ENCODE measurements around the gene CA12.

CA12 gene

DNA sequence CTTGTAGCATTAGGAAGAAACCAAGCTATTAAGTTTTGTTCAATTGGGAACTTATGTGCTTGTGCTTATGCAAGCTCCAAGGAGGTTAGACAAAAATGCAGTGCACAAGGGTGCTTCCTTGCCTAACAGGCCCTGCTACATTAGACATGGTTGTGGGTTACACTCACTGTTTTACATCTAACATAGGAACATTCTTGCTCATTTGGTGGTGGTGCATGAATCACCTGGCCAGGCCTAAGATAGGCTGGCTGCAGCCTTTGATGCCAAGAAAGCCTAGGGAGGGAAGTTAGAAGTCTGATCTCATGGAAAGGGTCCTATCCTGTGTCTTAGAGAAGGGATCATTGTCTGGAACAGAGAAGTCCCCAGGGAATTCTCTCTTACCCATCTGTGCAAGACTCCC is 43.5 kb downstream of the CA12 start:
- Histone ChIP-seq H4K20me1 (ENCODE audit: insufficient read depth, low read length, poor library complexity, severe bottlenecking) (no peaks in the 10 kb centered on the region), H3K4me2 (ENCODE audit: low read depth, low read length, poor library complexity, severe bottlenecking) (no peak overlapping the region), H3K27me3 (ENCODE audit: insufficient read depth, low read length, poor library complexity, severe bottlenecking) (no peaks in the 10 kb centered on the region), H3K9ac (ENCODE audit: low read depth, low read length, poor library complexity, severe bottlenecking) (no peak overlapping the region), H3K9me2 (replicated peaks; ENCODE audit: low read depth, low read length) (no peaks in the 10 kb centered on the region), H3K36me3 (ENCODE audit: insufficient read depth, low read length) (no peaks in the 10 kb centered on the region), H3F3A (ENCODE audit: low read depth) (no peaks in the 10 kb centered on the region), H3K9me3 (ENCODE audit: insufficient read depth, low read depth, low read length) (no peaks in the 10 kb centered on the region), H3K4me1 (ENCODE audit: insufficient read depth, low read length, poor library complexity, severe bottlenecking) (peaks cover 7% of the 10 kb centered on the region), H2AFZ (ENCODE audit: low read length) (no peak overlapping the region), H3K79me2 (ENCODE audit: insufficient read depth, low read length) (no peaks in the 10 kb centered on the region), H3K4me3 (ENCODE audit: low read length, poor library complexity, severe bottlenecking) (no peak overlapping the region)
- TF ChIP-seq, protein P1, sequence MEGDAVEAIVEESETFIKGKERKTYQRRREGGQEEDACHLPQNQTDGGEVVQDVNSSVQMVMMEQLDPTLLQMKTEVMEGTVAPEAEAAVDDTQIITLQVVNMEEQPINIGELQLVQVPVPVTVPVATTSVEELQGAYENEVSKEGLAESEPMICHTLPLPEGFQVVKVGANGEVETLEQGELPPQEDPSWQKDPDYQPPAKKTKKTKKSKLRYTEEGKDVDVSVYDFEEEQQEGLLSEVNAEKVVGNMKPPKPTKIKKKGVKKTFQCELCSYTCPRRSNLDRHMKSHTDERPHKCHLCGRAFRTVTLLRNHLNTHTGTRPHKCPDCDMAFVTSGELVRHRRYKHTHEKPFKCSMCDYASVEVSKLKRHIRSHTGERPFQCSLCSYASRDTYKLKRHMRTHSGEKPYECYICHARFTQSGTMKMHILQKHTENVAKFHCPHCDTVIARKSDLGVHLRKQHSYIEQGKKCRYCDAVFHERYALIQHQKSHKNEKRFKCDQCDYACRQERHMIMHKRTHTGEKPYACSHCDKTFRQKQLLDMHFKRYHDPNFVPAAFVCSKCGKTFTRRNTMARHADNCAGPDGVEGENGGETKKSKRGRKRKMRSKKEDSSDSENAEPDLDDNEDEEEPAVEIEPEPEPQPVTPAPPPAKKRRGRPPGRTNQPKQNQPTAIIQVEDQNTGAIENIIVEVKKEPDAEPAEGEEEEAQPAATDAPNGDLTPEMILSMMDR (conservative IDR thresholded peaks at IDR 0.05; ENCODE audit: low read length): no peak
- TF ChIP-seq EZH2phosphoT487 (IDR thresholded peaks at IDR 0.05; ENCODE audit: borderline replicate concordance): no peak

DNA sequence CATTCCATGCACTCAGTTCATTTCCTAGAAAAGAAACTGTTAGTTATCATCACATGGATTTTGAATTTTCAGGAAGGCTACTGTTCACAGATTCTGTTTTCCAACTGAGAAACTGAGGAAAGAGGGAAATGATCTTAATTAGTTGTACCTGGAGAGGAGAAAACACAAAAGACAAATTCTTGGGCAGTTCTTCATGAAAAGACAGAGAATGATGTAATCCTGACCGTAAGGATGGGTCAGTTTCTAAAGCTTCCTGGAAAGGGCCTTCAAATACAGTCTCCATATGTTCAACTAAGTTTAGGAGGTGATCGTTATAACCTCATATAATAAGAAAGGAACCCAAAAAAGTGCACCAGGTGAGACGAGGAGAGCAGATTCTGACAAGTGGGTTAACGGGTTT is 44.6 kb downstream of the CA12 start:
- Histone ChIP-seq H3F3A (ENCODE audit: low read depth) (no peaks in the 10 kb centered on the region), H3K79me2 (ENCODE audit: insufficient read depth, low read length) (no peaks in the 10 kb centered on the region), H4K20me1 (ENCODE audit: insufficient read depth, low read length, poor library complexity, severe bottlenecking) (no peaks in the 10 kb centered on the region), H3K9me3 (ENCODE audit: insufficient read depth, low read depth, low read length) (no peaks in the 10 kb centered on the region), H3K27me3 (ENCODE audit: insufficient read depth, low read length, poor library complexity, severe bottlenecking) (no peaks in the 10 kb centered on the region), H3K4me3 (ENCODE audit: low read length, poor library complexity, severe bottlenecking) (no peak overlapping the region), H3K4me1 (ENCODE audit: insufficient read depth, low read length, poor library complexity, severe bottlenecking) (peaks cover 5% of the 10 kb centered on the region), H3K9me2 (replicated peaks; ENCODE audit: low read depth, low read length) (no peaks in the 10 kb centered on the region), H3K9ac (ENCODE audit: low read depth, low read length, poor library complexity, severe bottlenecking) (no peak overlapping the region), H2AFZ (ENCODE audit: low read length) (no peak overlapping the region), H3K36me3 (ENCODE audit: insufficient read depth, low read length) (no peaks in the 10 kb centered on the region), H3K4me2 (ENCODE audit: low read depth, low read length, poor library complexity, severe bottlenecking) (no peak overlapping the region)
- TF ChIP-seq EZH2phosphoT487 (IDR thresholded peaks at IDR 0.05; ENCODE audit: borderline replicate concordance): no peak
- TF ChIP-seq, protein P1 (conservative IDR thresholded peaks at IDR 0.05; ENCODE audit: low read length): no peak

DNA sequence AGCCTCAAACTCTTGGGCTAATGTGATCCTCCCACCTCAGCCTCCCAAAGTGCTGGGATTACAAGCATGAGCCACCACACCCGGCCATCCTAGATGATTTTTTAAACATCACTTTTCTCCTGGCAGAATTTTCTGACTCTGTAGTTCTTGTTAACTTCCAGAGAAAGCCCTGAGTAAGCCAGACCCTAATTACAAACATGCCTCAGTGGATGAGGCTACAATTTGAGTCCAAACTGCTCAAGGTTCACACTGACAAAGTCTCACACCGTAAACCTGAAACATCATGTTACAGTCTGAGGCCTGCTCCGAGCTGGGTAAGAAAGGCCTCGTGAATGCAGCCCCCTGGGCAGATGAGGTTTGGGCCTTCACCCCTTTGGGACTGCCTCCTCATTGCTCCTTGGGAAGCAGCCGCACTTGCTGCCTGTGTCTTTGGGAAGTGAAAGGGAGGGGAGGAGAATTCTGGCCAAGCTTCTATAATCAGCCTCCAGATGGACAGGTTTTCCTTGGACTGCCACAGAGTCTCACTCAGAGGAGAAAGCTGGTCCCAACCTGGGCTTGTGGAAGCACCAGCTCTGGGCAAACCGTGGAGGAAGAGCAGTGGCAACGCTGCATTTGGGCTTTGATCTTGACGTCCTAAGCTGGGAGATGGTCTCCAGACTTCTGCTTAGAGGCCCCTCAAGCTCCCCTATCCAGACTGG is 46.0 kb downstream of the CA12 start:
- no peak overlapping the region for H3K9ac ChIP-seq (ENCODE audit: low read depth, low read length, poor library complexity, severe bottlenecking)
- H2AFZ ChIP-seq (ENCODE audit: low read length): no peak overlapping the region
- peaks cover 5% of the 10 kb centered on the region for H3K4me1 ChIP-seq (ENCODE audit: insufficient read depth, low read length, poor library complexity, severe bottlenecking)
- H3K9me3 ChIP-seq (ENCODE audit: insufficient read depth, low read depth, low read length): no peaks in the 10 kb centered on the region
- no peaks in the 10 kb centered on the region for H3F3A ChIP-seq (ENCODE audit: low read depth)
- H3K36me3 ChIP-seq (ENCODE audit: insufficient read depth, low read length): no peaks in the 10 kb centered on the region
- H3K9me2 ChIP-seq (replicated peaks; ENCODE audit: low read depth, low read length): no peaks in the 10 kb centered on the region
- no peaks in the 10 kb centered on the region for H4K20me1 ChIP-seq (ENCODE audit: insufficient read depth, low read length, poor library complexity, severe bottlenecking)
- no peak for TF ChIP-seq EZH2phosphoT487 (IDR thresholded peaks at IDR 0.05; ENCODE audit: borderline replicate concordance)
- TF ChIP-seq, protein P1 (conservative IDR thresholded peaks at IDR 0.05; ENCODE audit: low read length): no peak
- H3K4me3 ChIP-seq (ENCODE audit: low read length, poor library complexity, severe bottlenecking): no peak overlapping the region
- no peaks in the 10 kb centered on the region for H3K79me2 ChIP-seq (ENCODE audit: insufficient read depth, low read length)
- no peaks in the 10 kb centered on the region for H3K27me3 ChIP-seq (ENCODE audit: insufficient read depth, low read length, poor library complexity, severe bottlenecking)
- H3K4me2 ChIP-seq (ENCODE audit: low read depth, low read length, poor library complexity, severe bottlenecking): no peak overlapping the region
